HG03342 (cell line): ENCODE measurements around the gene MMP26.
A peak's percentile ranks its signal among the peaks of the same experiment; 100 is the strongest.

Experiments used
- ATAC-seq: cut with Tn5 transposase; IDR thresholded peaks from one replicate; pipeline ENCODE4 v1.9.1; 2021; ENCODE audit warnings: mild to moderate bottlenecking, moderate library complexity; ENCODE audit not compliant: unreplicated experiment

MMP26 gene

GRCh38 chr11:4704054-4704789 is at the start of gene MMP26:
Gene MMP26, plus strand, starts transcription at chr11:4704784.
- peak; percentile 46 for ATAC-seq

GRCh38 chr11:4658629-4659445 is 45.7 kb upstream of the MMP26 start:
- ATAC-seq = no peak

GRCh38 chr11:4662876-4663275 is 41.7 kb upstream of the MMP26 start:
- ATAC-seq = no peak

- ATAC-seq = no peak
These were observed 40.4 kb upstream of the MMP26 start for GRCh38 chr11:4664183-4664582.

GRCh38 chr11:4664786-4665185 is 39.8 kb upstream of the MMP26 start:
- no peak for ATAC-seq

GRCh38 chr11:4665424-4665823 is 39.2 kb upstream of the MMP26 start:
- ATAC-seq = no peak

GRCh38 chr11:4671741-4672140 is 32.8 kb upstream of the MMP26 start:
- ATAC-seq = no peak

GRCh38 chr11:4672470-4672869 is 32.1 kb upstream of the MMP26 start:
- ATAC-seq = no peak

- no peak for ATAC-seq
These were observed 30.8 kb upstream of the MMP26 start for GRCh38 chr11:4673781-4674180.

- ATAC-seq = no peak
These were observed 26.6 kb upstream of the MMP26 start for GRCh38 chr11:4677948-4678347.

- no peak for ATAC-seq
These were observed 24.2 kb upstream of the MMP26 start for GRCh38 chr11:4680341-4680740.

GRCh38 chr11:4682623-4683419 is 21.8 kb upstream of the MMP26 start:
- no peak for ATAC-seq

- no peak for ATAC-seq
These were observed 19.8 kb upstream of the MMP26 start for GRCh38 chr11:4684631-4685285.

GRCh38 chr11:4695442-4695841 is 9.1 kb upstream of the MMP26 start:
- ATAC-seq = no peak

GRCh38 chr11:4697585-4697984 is 7.0 kb upstream of the MMP26 start, which contains the start of gene OR51E2:
Gene OR51E2, minus strand, starts transcription at chr11:4697853. Its CDS starts 15,142 bp downstream, at chr11:4682711.
- no peak for ATAC-seq

GRCh38 chr11:4699697-4700435 is 4.7 kb upstream of the MMP26 start:
- ATAC-seq = peak; percentile 91

- ATAC-seq = no peak
These were observed 4.2 kb upstream of the MMP26 start for GRCh38 chr11:4700436-4700820.

GRCh38 chr11:4704790-4705334 is 278 bp downstream of the MMP26 start:
- no peak for ATAC-seq

GRCh38 chr11:4713241-4713640 is 8.7 kb downstream of the MMP26 start:
- ATAC-seq = no peak

GRCh38 chr11:4714300-4714699 is 9.7 kb downstream of the MMP26 start:
- no peak for ATAC-seq
